Ovary (tissue), 9 donors: ENCODE results near the gene SHROOM4. TPM values are rescaled to one million over a fixed set of nuclear protein-coding genes. Genes with fewer than 3 reads are reported as not detected.

Experiments used
- DNase-seq, 5 donors: peaks; one replicate each; pipeline ENCODE4 v3.0.0-alpha.2; 2019 to 2020
- H3K27ac ChIP-seq, 2 donors: fragments of 200-600 bp; one replicate each; pipeline versions ENCODE4 v1.5.1 to v1.8.0; 2019 to 2022
- H3K27me3 ChIP-seq: fragments of 200-600 bp; one replicate; pipeline ENCODE4 v1.8.0; 2022
- H3K36me3 ChIP-seq: fragments of 200-600 bp; sonication (generic); one replicate; pipeline ENCODE4 v1.5.1; 2019
- H3K4me1 ChIP-seq: one replicate; pipeline ENCODE4 v1.8.1; 2013; ENCODE audit warnings: mild to moderate bottlenecking, moderate library complexity; ENCODE audit not compliant: insufficient read depth
- H3K4me3 ChIP-seq: fragments of 200-600 bp; sonication (generic); one replicate; pipeline ENCODE4 v1.5.1; 2017
- H3K9me3 ChIP-seq, 2 donors: fragments of 200-600 bp in 1 of 2; sonication (generic) in 1 of 2; one replicate each; pipeline versions ENCODE4 v1.5.1 to v1.8.1; 2013 to 2019; ENCODE audit warnings: mild to moderate bottlenecking in 1 of 2, moderate library complexity in 1 of 2
- CTCF ChIP-seq, 3 donors: fragments of 450-650 bp in 2 of 3; fragments of 200-600 bp in 1 of 3; IDR thresholded peaks; one replicate each; pipeline versions ENCODE4 v1.5.1 to v1.8.0; 2016 to 2022; ENCODE audit warnings: antibody characterized with exemption in 3 of 3, mild to moderate bottlenecking in 1 of 3
- EP300 ChIP-seq: sonication (generic); formaldehyde crosslinking; IDR thresholded peaks from one replicate; pipeline ENCODE4 v1.6.1; 2017; ENCODE audit warnings: antibody characterized with exemption
- POLR2A ChIP-seq: fragments of 450-650 bp; IDR thresholded peaks from one replicate; pipeline ENCODE4 v1.6.1; 2017; ENCODE audit warnings: antibody characterized with exemption, mild to moderate bottlenecking, moderate library complexity
- WGBS, 3 donors: extraction: QIAGEN DNeasy Blood & Tissue Kit in 1 of 3; methylation state at CpG; one replicate each; pipeline versions ENCODE4 v1.1.5 to v1.1.7; 2013 to 2017; 5-methylcytosine and 5-hydroxymethylcytosine counted together
- intact Hi-C, 4 donors: fragments of 100-400 bp; cut with DNase I; formaldehyde crosslinking; loops; one replicate each; pipeline versions ENCODE4 v1.11.0 to v1.15.1; 2022 to 2023
- polyA plus RNA-seq, 2 donors: library from polyadenylated mRNA; stranded (reverse); fragments of 200-250 nt in 1 of 2; fragments of 350-450 nt in 1 of 2; fragmentation: Illumina TruSeq in 1 of 2; extraction: RNeasy Lipid Tissue Mini Kit (QIAGEN cat#74804) in 1 of 2; gene quantifications; one replicate each; pipeline ENCODE4 v1.2.3, GENCODE V29; 2013 to 2014
- total RNA-seq, 7 donors: library from RNA; depleted of rRNA in 2 of 7; stranded (reverse); fragments of >200 nt in 2 of 7; fragmentation: NEBNext Ultra II Directional in 3 of 7; extraction: Animal tissue kit (Norgen Biotek cat#: 25700) in 3 of 7; gene quantifications; one replicate each; pipeline versions ENCODE4 v1.1.0 to v1.2.4, GENCODE V29; 2016 to 2023
- donor health status: DM: no; HTN: no; CAD: no; lungs with moderate emphysema.
- donor health status: DM: no; HTN: no; CAD: no.
- donor health status: Bipolar disorder and iron deficiency.
- donor health status: DM: yes; HTN: yes; CAD: no.
- donor health status: DM: no; HTN: no; CAD: no.
- donor health status: DM: yes; HTN: yes; CAD: no.

Gene SHROOM4
- total and polyA plus RNA-seq, 9 donors = 1.7 to 7.2 (median 3.1) TPM

GRCh38 chrX:50700921-50701320 is 113.1 kb downstream of the SHROOM4 start:
- H3K9me3 ChIP-seq = no peaks in the 10 kb centered on the region
- no peaks in the 10 kb centered on the region for H3K27me3 ChIP-seq
- WGBS, 3 donors = 25 to 38% (median 36%) methylated on average over 3 of the region's 3 CpGs
- no peak overlapping the region for H3K4me3 ChIP-seq
- no peaks in the 10 kb centered on the region for H3K36me3 ChIP-seq
- intact Hi-C loops = no loop called here
- no peak for TF ChIP-seq CTCF (IDR thresholded peaks at IDR 0.05)
- no peak for TF ChIP-seq POLR2A
- TF ChIP-seq EP300 = no peak
- DNase-seq = no peak
- H3K27ac ChIP-seq = no peak overlapping the region
- peaks cover 3% of the 10 kb centered on the region for H3K4me1 ChIP-seq

- Histone ChIP-seq H3K27ac (no peak overlapping the region), H3K4me1 (no peaks in the 10 kb centered on the region), H3K36me3 (no peaks in the 10 kb centered on the region), H3K27me3 (no peaks in the 10 kb centered on the region), H3K4me3 (no peak overlapping the region), H3K9me3 (no peaks in the 10 kb centered on the region)
- TF ChIP-seq EP300 = no peak
- TF ChIP-seq CTCF (IDR thresholded peaks at IDR 0.05) = no peak
- no peak for TF ChIP-seq POLR2A
- intact Hi-C loops = no loop called here
- 41 to 53% (median 42%) methylated on average over 2 of the region's 2 CpGs for WGBS, 3 donors
- no peak for DNase-seq
Observed at GRCh38 chrX:50698944-50699343, 115.0 kb downstream of the SHROOM4 start.

GRCh38 chrX:50697691-50698090 is 116.3 kb downstream of the SHROOM4 start:
- TF ChIP-seq EP300 (no peak), POLR2A (no peak), CTCF (IDR thresholded peaks at IDR 0.05) (no peak)
- Histone ChIP-seq H3K4me1 (no peaks in the 10 kb centered on the region), H3K9me3 (no peaks in the 10 kb centered on the region), H3K36me3 (no peaks in the 10 kb centered on the region), H3K27me3 (no peaks in the 10 kb centered on the region), H3K27ac (no peak overlapping the region), H3K4me3 (no peak overlapping the region)
- no peak for DNase-seq
- WGBS, 3 donors = 10 to 12% (median 11%) methylated on average over 2 of the region's 2 CpGs
- intact Hi-C loops = no loop called here

GRCh38 chrX:50691820-50692219 is 122.2 kb downstream of the SHROOM4 start:
- TF ChIP-seq EP300 (no peak), POLR2A (no peak), CTCF (IDR thresholded peaks at IDR 0.05) (peak; percentile 11 to 43 (median 26))
- intact Hi-C loops = no loop called here
- Histone ChIP-seq H3K36me3 (no peaks in the 10 kb centered on the region), H3K4me3 (no peak overlapping the region), H3K27me3 (no peaks in the 10 kb centered on the region), H3K27ac (no peak overlapping the region), H3K9me3 (no peaks in the 10 kb centered on the region), H3K4me1 (no peaks in the 10 kb centered on the region)
- WGBS, 3 donors = 19 to 28% (median 27%) methylated on average over 5 of the region's 5 CpGs
- DNase-seq = no peak

- H3K9me3 ChIP-seq = no peaks in the 10 kb centered on the region
- no peaks in the 10 kb centered on the region for H3K4me1 ChIP-seq
- no peak overlapping the region for H3K4me3 ChIP-seq
- H3K36me3 ChIP-seq = no peaks in the 10 kb centered on the region
- 30 to 47% (median 42%) methylated on average over 2 of the region's 2 CpGs for WGBS, 3 donors
- no peak overlapping the region for H3K27ac ChIP-seq
- TF ChIP-seq CTCF (IDR thresholded peaks at IDR 0.05) (no peak), EP300 (no peak), POLR2A (no peak)
- no peaks in the 10 kb centered on the region for H3K27me3 ChIP-seq
- no peak for DNase-seq
- intact Hi-C loops = no loop called here
Observed at GRCh38 chrX:50684871-50685270, 129.1 kb downstream of the SHROOM4 start.
